ENCODE results near the gene ACSM2B.

The ACSM2B gene

DNA sequence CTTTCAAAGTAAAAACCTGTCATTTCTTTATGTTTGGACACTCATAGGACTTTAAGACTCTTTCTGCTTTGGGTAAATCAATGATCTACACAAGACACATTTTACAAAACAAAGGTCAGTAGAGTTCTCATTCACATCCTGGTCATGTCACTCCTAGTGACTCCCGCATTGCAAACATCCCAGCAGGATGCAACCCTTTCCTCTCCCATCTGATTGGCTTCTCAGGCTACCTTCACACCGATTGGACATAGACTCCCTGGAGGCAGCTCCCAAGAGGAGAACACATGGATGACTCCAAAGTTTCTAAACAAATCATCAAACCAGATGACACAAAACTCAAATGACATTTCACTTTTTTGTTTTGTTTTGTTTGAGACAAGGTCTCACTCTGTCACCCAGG lies 43.8 kb upstream of the ACSM2B start:
- TF ChIP-seq EZH2phosphoT487 (IDR thresholded peaks at IDR 0.05; ENCODE audit: borderline replicate concordance), result no peak
- TF ChIP-seq, protein P1, sequence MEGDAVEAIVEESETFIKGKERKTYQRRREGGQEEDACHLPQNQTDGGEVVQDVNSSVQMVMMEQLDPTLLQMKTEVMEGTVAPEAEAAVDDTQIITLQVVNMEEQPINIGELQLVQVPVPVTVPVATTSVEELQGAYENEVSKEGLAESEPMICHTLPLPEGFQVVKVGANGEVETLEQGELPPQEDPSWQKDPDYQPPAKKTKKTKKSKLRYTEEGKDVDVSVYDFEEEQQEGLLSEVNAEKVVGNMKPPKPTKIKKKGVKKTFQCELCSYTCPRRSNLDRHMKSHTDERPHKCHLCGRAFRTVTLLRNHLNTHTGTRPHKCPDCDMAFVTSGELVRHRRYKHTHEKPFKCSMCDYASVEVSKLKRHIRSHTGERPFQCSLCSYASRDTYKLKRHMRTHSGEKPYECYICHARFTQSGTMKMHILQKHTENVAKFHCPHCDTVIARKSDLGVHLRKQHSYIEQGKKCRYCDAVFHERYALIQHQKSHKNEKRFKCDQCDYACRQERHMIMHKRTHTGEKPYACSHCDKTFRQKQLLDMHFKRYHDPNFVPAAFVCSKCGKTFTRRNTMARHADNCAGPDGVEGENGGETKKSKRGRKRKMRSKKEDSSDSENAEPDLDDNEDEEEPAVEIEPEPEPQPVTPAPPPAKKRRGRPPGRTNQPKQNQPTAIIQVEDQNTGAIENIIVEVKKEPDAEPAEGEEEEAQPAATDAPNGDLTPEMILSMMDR (conservative IDR thresholded peaks at IDR 0.05; ENCODE audit: low read length), result no peak
- H3K9ac ChIP-seq (ENCODE audit: low read depth, low read length, poor library complexity, severe bottlenecking), result no peak overlapping the region
- H4K20me1 ChIP-seq (ENCODE audit: insufficient read depth, low read length, poor library complexity, severe bottlenecking), result no peaks in the 10 kb centered on the region
- H3K36me3 ChIP-seq (ENCODE audit: insufficient read depth, low read length), result no peaks in the 10 kb centered on the region
- H3K9me3 ChIP-seq (ENCODE audit: insufficient read depth, low read depth, low read length), result no peaks in the 10 kb centered on the region
- H3F3A ChIP-seq (ENCODE audit: low read depth), result no peaks in the 10 kb centered on the region
- H2AFZ ChIP-seq (ENCODE audit: low read length), result no peak overlapping the region
- H3K9me2 ChIP-seq (replicated peaks; ENCODE audit: low read depth, low read length), result no peaks in the 10 kb centered on the region
- no peaks in the 10 kb centered on the region for H3K27me3 ChIP-seq (ENCODE audit: insufficient read depth, low read length, poor library complexity, severe bottlenecking)
- H3K79me2 ChIP-seq (ENCODE audit: insufficient read depth, low read length), result no peaks in the 10 kb centered on the region
- no peak overlapping the region for H3K4me2 ChIP-seq (ENCODE audit: low read depth, low read length, poor library complexity, severe bottlenecking)
- no peak overlapping the region for H3K4me3 ChIP-seq (ENCODE audit: low read length, poor library complexity, severe bottlenecking)
- H3K4me1 ChIP-seq (ENCODE audit: insufficient read depth, low read length, poor library complexity, severe bottlenecking), result no peaks in the 10 kb centered on the region

GRCh38 chr16:20617271-20617670 lies 41.1 kb upstream of the ACSM2B start:
- H3K4me3 ChIP-seq (ENCODE audit: low read length, poor library complexity, severe bottlenecking), result no peak overlapping the region
- H3K9ac ChIP-seq (ENCODE audit: low read depth, low read length, poor library complexity, severe bottlenecking), result no peak overlapping the region
- no peaks in the 10 kb centered on the region for H3K9me2 ChIP-seq (replicated peaks; ENCODE audit: low read depth, low read length)
- H3K27me3 ChIP-seq (ENCODE audit: insufficient read depth, low read length, poor library complexity, severe bottlenecking), result no peaks in the 10 kb centered on the region
- H3K4me2 ChIP-seq (ENCODE audit: low read depth, low read length, poor library complexity, severe bottlenecking), result no peak overlapping the region
- no peaks in the 10 kb centered on the region for H3K9me3 ChIP-seq (ENCODE audit: insufficient read depth, low read depth, low read length)
- TF ChIP-seq EZH2phosphoT487 (IDR thresholded peaks at IDR 0.05; ENCODE audit: borderline replicate concordance), result no peak
- TF ChIP-seq, protein P1 (conservative IDR thresholded peaks at IDR 0.05; ENCODE audit: low read length), result no peak
- no peaks in the 10 kb centered on the region for H3K4me1 ChIP-seq (ENCODE audit: insufficient read depth, low read length, poor library complexity, severe bottlenecking)
- no peaks in the 10 kb centered on the region for H4K20me1 ChIP-seq (ENCODE audit: insufficient read depth, low read length, poor library complexity, severe bottlenecking)
- H3F3A ChIP-seq (ENCODE audit: low read depth), result no peaks in the 10 kb centered on the region
- no peak overlapping the region for H2AFZ ChIP-seq (ENCODE audit: low read length)
- no peaks in the 10 kb centered on the region for H3K36me3 ChIP-seq (ENCODE audit: insufficient read depth, low read length)
- H3K79me2 ChIP-seq (ENCODE audit: insufficient read depth, low read length), result no peaks in the 10 kb centered on the region

GRCh38 chr16:20614186-20615141 lies 38.3 kb upstream of the ACSM2B start:
- Histone ChIP-seq H3K79me2 (ENCODE audit: insufficient read depth, low read length) (no peaks in the 10 kb centered on the region), H4K20me1 (ENCODE audit: insufficient read depth, low read length, poor library complexity, severe bottlenecking) (no peaks in the 10 kb centered on the region), H3K4me1 (ENCODE audit: insufficient read depth, low read length, poor library complexity, severe bottlenecking) (no peaks in the 10 kb centered on the region), H3K36me3 (ENCODE audit: insufficient read depth, low read length) (no peaks in the 10 kb centered on the region), H3K9ac (ENCODE audit: low read depth, low read length, poor library complexity, severe bottlenecking) (no peak overlapping the region), H3K27me3 (ENCODE audit: insufficient read depth, low read length, poor library complexity, severe bottlenecking) (no peaks in the 10 kb centered on the region), H3K9me3 (ENCODE audit: insufficient read depth, low read depth, low read length) (no peaks in the 10 kb centered on the region; the same call in 1 of the 2 replicates), H2AFZ (ENCODE audit: low read length) (no peak overlapping the region), H3K9me2 (replicated peaks; ENCODE audit: low read depth, low read length) (no peaks in the 10 kb centered on the region), H3F3A (ENCODE audit: low read depth) (no peaks in the 10 kb centered on the region), H3K4me2 (ENCODE audit: low read depth, low read length, poor library complexity, severe bottlenecking) (no peak overlapping the region), H3K4me3 (ENCODE audit: low read length, poor library complexity, severe bottlenecking) (no peak overlapping the region)
- TF ChIP-seq, protein P1 (conservative IDR thresholded peaks at IDR 0.05; ENCODE audit: low read length), result no peak
- TF ChIP-seq EZH2phosphoT487 (IDR thresholded peaks at IDR 0.05; ENCODE audit: borderline replicate concordance), result no peak
